Naive thymus-derived CD4-positive, alpha-beta T cell (primary cell): ENCODE data around the gene EXOC2. TPM values are rescaled to one million over a fixed set of nuclear protein-coding genes. Genes with fewer than 3 reads are reported as not detected.
A peak's percentile ranks its signal among the peaks of the same experiment; 100 is the strongest.

Experiments used
- ATAC-seq: fragments of 150-1000 bp; cut with Tn5 transposase; 2 replicates; pipeline ENCODE4 v1.10.0; 2021; ENCODE audit warnings: mild to moderate bottlenecking, moderate library complexity
- CTCF ChIA-PET: fragments of 350-600 bp; sonication (Branson Sonifier 250); formaldehyde crosslinking; loops from one replicate; lab custom pipeline; 2021; ENCODE audit warnings: antibody characterized with exemption; lab: Charles Lee
- POLR2A ChIA-PET: fragments of 350-600 bp; sonication (Branson Sonifier 250); formaldehyde crosslinking; loops from one replicate; lab custom pipeline; 2021; ENCODE audit warnings: antibody characterized with exemption, inconsistent platforms; lab: Charles Lee
- DNase-seq, 9 donors: peaks; one replicate each; pipeline versions ENCODE4 v3.0.0 to v3.0.0-alpha.2; 2020 to 2022; ENCODE audit warnings: mixed read lengths in 1 of 9
- H3K27ac ChIP-seq: one replicate; pipeline ENCODE4 v1.7.0; 2013; ENCODE audit warnings: mild to moderate bottlenecking, low read depth, low read length, moderate library complexity
- H3K27me3 ChIP-seq, 2 donors: one replicate each; pipeline ENCODE4 v1.7.0; 2013; ENCODE audit warnings: low read length in 2 of 2, mild to moderate bottlenecking in 2 of 2, moderate library complexity in 2 of 2; ENCODE audit not compliant: control insufficient read depth in 2 of 2, insufficient read depth in 2 of 2
- H3K36me3 ChIP-seq, 3 experiments: 1 replicate in 2 of 3; 2 replicates in 1 of 3; pipeline ENCODE4 v1.7.0; 2013; ENCODE audit warnings: low read length in 3 of 3, mild to moderate bottlenecking in 3 of 3, moderate library complexity in 1 of 3; ENCODE audit not compliant: insufficient read depth in 3 of 3, control insufficient read depth in 2 of 3
- H3K4me1 ChIP-seq, 2 donors: one replicate each; pipeline ENCODE4 v1.7.0; 2013; ENCODE audit warnings: low read length in 2 of 2, mild to moderate bottlenecking in 2 of 2, moderate library complexity in 1 of 2; ENCODE audit not compliant: control insufficient read depth in 2 of 2, insufficient read depth in 2 of 2
- H3K4me3 ChIP-seq: 2 replicates; pipeline ENCODE4 v1.7.0; 2013; ENCODE audit warnings: mild to moderate bottlenecking, low read length
- H3K9me3 ChIP-seq, 3 experiments: 1 replicate in 2 of 3; 2 replicates in 1 of 3; pipeline ENCODE4 v1.7.0; 2013; ENCODE audit warnings: low read length in 3 of 3; ENCODE audit not compliant: control insufficient read depth in 2 of 3
- H3K27ac Mint-ChIP-seq, 9 donors: one replicate each; pipeline ENCODE4 v1.8.0; 2020 to 2022; ENCODE audit warnings: mixed read lengths in 9 of 9, mild to moderate bottlenecking in 8 of 9, moderate library complexity in 5 of 9, inconsistent platforms in 2 of 9
- H3K27me3 Mint-ChIP-seq, 5 donors: one replicate each; pipeline ENCODE4 v1.8.0; 2021 to 2022; ENCODE audit warnings: mixed read lengths in 5 of 5, mild to moderate bottlenecking in 1 of 5
- H3K36me3 Mint-ChIP-seq, 5 donors: one replicate each; pipeline ENCODE4 v1.8.0; 2020 to 2022; ENCODE audit warnings: mixed read lengths in 5 of 5, mild to moderate bottlenecking in 3 of 5, inconsistent platforms in 1 of 5
- H3K4me1 Mint-ChIP-seq, 7 donors: one replicate each; pipeline ENCODE4 v1.8.0; 2020 to 2022; ENCODE audit warnings: mixed read lengths in 7 of 7, mild to moderate bottlenecking in 3 of 7, inconsistent platforms in 1 of 7
- H3K4me3 Mint-ChIP-seq, 10 donors: one replicate each; pipeline ENCODE4 v1.8.0; 2020 to 2022; ENCODE audit warnings: mild to moderate bottlenecking in 10 of 10, mixed read lengths in 10 of 10, moderate library complexity in 6 of 10, inconsistent platforms in 2 of 10
- H3K9me3 Mint-ChIP-seq, 11 donors: one replicate each; pipeline ENCODE4 v1.8.0; 2020 to 2022; ENCODE audit warnings: mixed read lengths in 11 of 11, mild to moderate bottlenecking in 4 of 11, inconsistent platforms in 1 of 11, moderate library complexity in 1 of 11
- intact Hi-C, 2 donors: fragments of 100-400 bp; cut with micrococcal nuclease; formaldehyde crosslinking; loops; one replicate each; pipeline ENCODE4 v1.15.1; 2023
- polyA plus RNA-seq, 2 donors: library from polyadenylated mRNA; unstranded; fragments of 300-500 nt; fragmentation: Illumina TruSeq; gene quantifications; one replicate each; pipeline ENCODE4 v1.2.3, GENCODE V29; 2021
- total RNA-seq, 6 experiments: library from RNA in 5 of 6; stranded (reverse) in 5 of 6; gene quantifications; 1 replicate in 5 of 6; 2 replicates in 1 of 6; pipeline ENCODE4 v1.2.3 and lab custom pipeline; 2021 to 2026

The EXOC2 gene
- total and polyA plus RNA-seq, 7 experiments from 2014 or later, result 26.7 to 45.4 (median 38.8) TPM

DNA sequence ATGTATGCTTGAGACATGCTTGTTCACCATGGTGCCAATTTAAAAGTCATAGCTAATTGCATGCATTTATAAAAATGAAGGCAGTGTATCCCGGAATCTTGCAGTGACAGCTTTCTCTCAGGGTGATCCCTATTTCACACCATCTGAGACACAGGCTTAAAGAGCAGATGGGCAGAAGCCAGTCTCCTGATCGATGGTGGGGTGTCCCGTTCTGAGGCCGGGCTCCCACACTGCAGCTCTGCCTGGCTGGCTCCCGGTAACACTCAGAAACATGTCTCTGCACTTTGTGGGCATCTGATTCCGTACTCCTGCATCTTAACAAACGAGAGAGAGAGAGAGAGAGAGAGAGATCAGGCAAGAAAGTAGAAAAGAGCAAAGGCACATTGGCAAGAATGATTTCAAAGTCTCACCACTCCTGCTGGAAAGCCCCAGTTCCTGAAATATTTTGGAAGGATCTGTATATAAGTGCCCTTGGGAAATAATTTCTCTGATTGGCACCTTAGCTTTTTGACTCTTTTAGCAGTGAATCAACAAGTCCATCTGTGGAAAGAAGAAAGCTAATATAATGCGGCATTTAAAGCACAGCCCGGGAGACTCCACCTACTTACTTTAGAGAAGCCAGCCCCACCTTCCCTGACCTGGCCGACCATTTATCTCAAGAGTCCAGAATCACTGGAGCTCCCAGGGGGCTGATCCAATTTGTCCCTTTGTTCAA lies 36.8 kb upstream of the EXOC2 start:
- DNase-seq (no peak), ATAC-seq (no peak)
- H3K4me3 ChIP-seq, result no peak overlapping the region
- peaks cover 0 to 63% (median 17%) of the 10 kb centered on the region in 5 donors for H3K27me3 Mint-ChIP-seq
- no peaks in the 10 kb centered on the region for H3K4me1 Mint-ChIP-seq
- no peaks in the 10 kb centered on the region for H3K36me3 Mint-ChIP-seq
- no peak overlapping the region for H3K4me3 Mint-ChIP-seq
- H3K4me1 ChIP-seq, result no peaks in the 10 kb centered on the region
- no peak overlapping the region for H3K27ac ChIP-seq
- ChIA-PET POLR2A (no interaction called here), CTCF (no interaction called here)
- H3K27me3 ChIP-seq, result no peaks in the 10 kb centered on the region
- no peaks in the 10 kb centered on the region for H3K36me3 ChIP-seq
- no peak overlapping the region for H3K27ac Mint-ChIP-seq
- intact Hi-C loops, result loop anchor here in 1 of 2 donors (10.0 kb wide), 1 partner anchor 665 kb away; no protein-coding TSS in a partner anchor
- no peaks in the 10 kb centered on the region for H3K9me3 ChIP-seq
- no peaks in the 10 kb centered on the region for H3K9me3 Mint-ChIP-seq

DNA sequence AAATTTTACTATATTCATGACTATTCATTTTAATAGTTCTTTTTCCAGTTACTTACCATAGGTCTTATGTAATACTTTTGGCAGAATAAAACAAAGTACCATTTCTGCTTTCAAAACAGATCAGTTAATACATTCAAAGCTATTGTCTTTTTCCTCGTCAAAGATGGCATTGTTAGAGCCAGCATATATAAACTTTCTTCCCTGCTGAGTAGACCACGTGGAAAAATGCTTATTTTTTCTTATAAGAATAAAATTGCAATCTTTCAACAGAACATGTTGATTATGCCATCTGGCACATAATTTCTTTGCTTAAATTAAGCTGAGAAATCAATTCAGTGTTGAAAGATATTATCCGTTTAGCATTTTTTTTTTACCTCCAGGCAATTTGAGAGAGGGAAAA lies 34.9 kb upstream of the EXOC2 start:
- no peaks in the 10 kb centered on the region for H3K9me3 Mint-ChIP-seq
- Histone ChIP-seq H3K27me3 (no peaks in the 10 kb centered on the region), H3K4me3 (no peak overlapping the region), H3K36me3 (no peaks in the 10 kb centered on the region), H3K4me1 (no peaks in the 10 kb centered on the region), H3K9me3 (no peaks in the 10 kb centered on the region), H3K27ac (no peak overlapping the region)
- no peak overlapping the region for H3K27ac Mint-ChIP-seq
- ChIA-PET POLR2A (no interaction called here), CTCF (no interaction called here)
- ATAC-seq, result no peak
- intact Hi-C loops, result loop anchor here in 1 of 2 donors (10.0 kb wide), 1 partner anchor 667 kb away; no protein-coding TSS in a partner anchor
- H3K36me3 Mint-ChIP-seq, result no peaks in the 10 kb centered on the region
- H3K27me3 Mint-ChIP-seq, result peaks cover 0 to 66% (median 18%) of the 10 kb centered on the region in 5 donors
- no peak for DNase-seq
- no peak overlapping the region for H3K4me3 Mint-ChIP-seq
- peaks cover 0 to under 1% (median 0%) of the 10 kb centered on the region in 7 donors for H3K4me1 Mint-ChIP-seq

DNA sequence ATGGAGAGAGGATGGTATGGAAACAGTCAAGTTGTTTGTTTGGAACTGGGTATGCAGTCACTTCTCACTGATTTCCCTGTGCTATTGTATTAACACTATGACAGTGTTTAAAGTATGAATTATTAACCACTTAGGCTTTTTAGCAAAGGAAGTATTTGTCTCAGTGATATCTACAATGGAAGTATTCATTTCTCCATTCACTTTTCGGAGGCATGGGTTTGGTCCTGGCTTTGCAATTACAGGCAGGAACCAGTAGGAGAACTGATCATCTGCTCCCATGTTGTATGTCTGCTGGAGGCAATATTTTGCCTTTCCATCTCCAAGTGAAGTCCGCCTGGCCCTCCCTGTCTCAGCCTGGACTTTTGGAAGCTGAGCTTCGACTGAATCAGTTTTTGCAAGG lies 30.6 kb upstream of the EXOC2 start:
- H3K4me3 ChIP-seq, result no peak overlapping the region
- no peaks in the 10 kb centered on the region for H3K27me3 ChIP-seq
- H3K4me1 ChIP-seq, result no peaks in the 10 kb centered on the region
- H3K27ac ChIP-seq, result no peak overlapping the region
- peaks cover 0 to 37% (median 16%) of the 10 kb centered on the region in 5 donors for H3K27me3 Mint-ChIP-seq
- DNase-seq (no peak), ATAC-seq (no peak)
- CTCF ChIA-PET, result no interaction called here
- peaks cover 0 to 2% (median 0%) of the 10 kb centered on the region in 5 donors for H3K36me3 Mint-ChIP-seq
- POLR2A ChIA-PET, result no interaction called here
- no peak overlapping the region for H3K4me3 Mint-ChIP-seq
- no peak overlapping the region for H3K27ac Mint-ChIP-seq
- H3K4me1 Mint-ChIP-seq, result peaks cover 0 to 11% (median 6%) of the 10 kb centered on the region in 7 donors
- intact Hi-C loops, result loop anchor here (5.0 to 10.0 kb wide), 2 partner anchors 659 to 671 kb away; no protein-coding TSS in a partner anchor
- no peaks in the 10 kb centered on the region for H3K9me3 ChIP-seq
- H3K36me3 ChIP-seq, result no peaks in the 10 kb centered on the region
- H3K9me3 Mint-ChIP-seq, result no peaks in the 10 kb centered on the region

DNA sequence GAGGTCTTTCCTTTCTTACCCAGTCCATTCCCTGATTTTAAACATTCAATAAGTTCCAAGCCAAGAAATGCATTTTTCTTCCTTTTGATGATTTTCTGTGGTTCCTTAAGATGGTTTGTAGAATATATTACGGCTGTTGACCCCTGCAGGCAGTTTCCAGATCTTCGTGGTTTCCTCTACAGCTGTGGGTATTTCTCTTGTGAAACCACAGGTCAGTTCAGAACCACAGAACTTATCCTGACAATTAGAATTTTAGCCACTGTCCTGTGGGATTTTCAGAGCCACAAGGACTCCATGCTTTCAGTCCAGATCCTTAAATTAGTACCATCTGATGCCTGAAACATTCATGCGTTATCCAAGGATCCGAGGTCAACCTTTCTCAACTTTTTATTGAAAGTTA lies 29.7 kb upstream of the EXOC2 start:
- H3K27ac Mint-ChIP-seq, result peak overlapping the region in 1 of 9 donors; percentile 65
- ChIA-PET CTCF (interaction anchor here (1.4 to 1.7 kb wide), 2 partner anchors 13 to 129 kb away, joined by 6 to 8 read pairs; no protein-coding TSS in a partner anchor), POLR2A (no interaction called here)
- no peak overlapping the region for H3K4me3 Mint-ChIP-seq
- no peak for ATAC-seq
- H3K9me3 Mint-ChIP-seq, result no peaks in the 10 kb centered on the region
- H3K27me3 Mint-ChIP-seq, result peaks cover 0 to 34% (median 16%) of the 10 kb centered on the region in 5 donors
- no peak overlapping the region for H3K27ac ChIP-seq
- H3K4me1 Mint-ChIP-seq, result peaks cover 0 to 11% (median 6%) of the 10 kb centered on the region in 7 donors
- no peaks in the 10 kb centered on the region for H3K27me3 ChIP-seq
- no peaks in the 10 kb centered on the region for H3K9me3 ChIP-seq
- H3K4me3 ChIP-seq, result no peak overlapping the region
- no peaks in the 10 kb centered on the region for H3K4me1 ChIP-seq
- intact Hi-C loops, result loop anchor here (1.0 to 10.0 kb wide), 4 partner anchors 11 to 672 kb away; no protein-coding TSS in a partner anchor
- H3K36me3 Mint-ChIP-seq, result peaks cover 0 to 5% (median 0%) of the 10 kb centered on the region in 5 donors
- no peaks in the 10 kb centered on the region for H3K36me3 ChIP-seq
- DNase-seq, result no peak

DNA sequence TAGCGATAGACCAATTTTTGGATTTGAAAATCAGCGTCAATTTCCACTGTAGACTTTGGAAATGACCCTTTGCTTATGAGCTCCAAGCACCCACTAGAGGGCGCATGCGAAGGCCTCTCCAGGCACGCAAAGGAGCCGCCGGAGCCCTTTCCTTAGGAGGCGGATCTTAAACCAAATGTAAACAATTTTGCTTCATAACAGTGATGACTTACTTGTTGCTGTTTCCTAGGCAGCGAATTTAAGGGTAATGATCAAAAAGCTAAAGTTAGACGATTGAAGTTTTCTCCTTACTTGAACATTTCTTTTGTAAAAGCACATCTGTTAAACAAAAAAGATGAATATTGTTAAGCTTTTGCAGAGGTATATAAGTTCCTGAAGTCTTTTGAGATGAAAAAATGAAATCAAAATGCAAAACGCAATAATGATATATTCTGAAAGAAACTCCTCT lies 29.2 kb upstream of the EXOC2 start:
- H3K4me3 Mint-ChIP-seq, result peak overlapping the region in 1 of 10 donors; percentile 9

DNA sequence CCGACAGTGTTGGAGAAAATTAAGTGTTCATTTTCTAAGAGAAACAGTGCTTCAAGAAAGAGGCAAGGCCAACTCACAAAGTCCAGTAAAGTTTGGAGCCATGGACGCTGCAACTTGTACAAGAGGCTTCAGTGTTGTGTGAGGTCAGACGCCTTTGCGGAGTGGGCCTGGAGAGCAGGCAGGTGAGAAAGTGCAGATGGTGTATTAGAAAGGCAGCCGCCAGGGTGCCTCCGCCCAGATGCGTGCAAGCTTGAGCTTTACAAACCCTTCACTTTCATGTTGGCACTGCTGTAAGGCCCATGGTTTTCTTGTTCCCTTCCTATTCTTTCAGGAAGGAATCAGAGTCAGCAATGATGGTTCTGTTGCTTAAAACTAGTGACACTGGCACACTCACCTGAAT lies 25.4 kb upstream of the EXOC2 start:
- Mint-ChIP-seq H3K4me1 (peaks cover 0 to 16% (median 7%) of the 10 kb centered on the region in 7 donors), H3K36me3 (peaks cover 0 to 9% (median 0%) of the 10 kb centered on the region in 5 donors), H3K27ac (no peak overlapping the region), H3K9me3 (no peaks in the 10 kb centered on the region), H3K4me3 (no peak overlapping the region), H3K27me3 (peaks cover 0 to 6% (median 0%) of the 10 kb centered on the region in 5 donors)
- no peak for ATAC-seq
- Histone ChIP-seq H3K4me1 (no peaks in the 10 kb centered on the region), H3K4me3 (no peak overlapping the region), H3K9me3 (no peaks in the 10 kb centered on the region), H3K27ac (no peak overlapping the region), H3K36me3 (no peaks in the 10 kb centered on the region), H3K27me3 (no peaks in the 10 kb centered on the region)
- CTCF ChIA-PET, result no interaction called here
- DNase-seq, result no peak
- intact Hi-C loops, result loop anchor here in 1 of 2 donors (10.0 kb wide), 1 partner anchor 224 kb away; no protein-coding TSS in a partner anchor
- POLR2A ChIA-PET, result no interaction called here

More for the DNA sequence above, 29.2 kb upstream of the EXOC2 start:
- Histone ChIP-seq H3K4me1 (no peaks in the 10 kb centered on the region), H3K9me3 (no peaks in the 10 kb centered on the region), H3K36me3 (no peaks in the 10 kb centered on the region), H3K27me3 (no peaks in the 10 kb centered on the region), H3K27ac (no peak overlapping the region), H3K4me3 (no peak overlapping the region)
- H3K27me3 Mint-ChIP-seq, result peaks cover 0 to 29% (median 16%) of the 10 kb centered on the region in 5 donors
- no peaks in the 10 kb centered on the region for H3K9me3 Mint-ChIP-seq
- peak; percentile 37 to 73 (median 61) for DNase-seq
- CTCF ChIA-PET, result interaction anchor here (0.8 to 1.7 kb wide), 5 partner anchors 13 to 218 kb away, joined by 3 to 8 read pairs (median 6); no protein-coding TSS in a partner anchor
- H3K36me3 Mint-ChIP-seq, result peaks cover 0 to 7% (median 0%) of the 10 kb centered on the region in 5 donors
- POLR2A ChIA-PET, result interaction anchor here (0.8 kb wide), 1 partner anchor 30 kb away, joined by 3 read pairs; the partner anchor contains the start of gene EXOC2
- peaks cover 0 to 11% (median 6%) of the 10 kb centered on the region in 7 donors for H3K4me1 Mint-ChIP-seq
- intact Hi-C loops, result loop anchor here (1.0 to 10.0 kb wide), 4 partner anchors 11 to 673 kb away; no protein-coding TSS in a partner anchor
- peak; percentile 89 for ATAC-seq
- H3K27ac Mint-ChIP-seq, result peak overlapping the region in 1 of 9 donors; percentile 25
